ENCODE data around the gene ZBTB43.

GRCh38 chr9:126782053-126782388 lies 22.8 kb upstream of the ZBTB43 start:
- TF ChIP-seq CTCF (IDR thresholded peaks at IDR 0.05) (peak in 1 of 4 experiments; percentile 6), EP300 (IDR thresholded peaks at IDR 0.05) (no peak), POLR2A (IDR thresholded peaks at IDR 0.05) (no peak), POLR2AphosphoS5 (IDR thresholded peaks at IDR 0.05) (no peak)

Measured in sigmoid colon (tissue), 4 donors.